22Rv1 (cell line): ENCODE results near the gene GPR179.

ENCODE experiments used
- H3K27ac ChIP-seq: fragments of 450-650 bp; 2 replicates; pipeline ENCODE4 v1.5.1; 2017
- CTCF ChIP-seq: fragments of 450-650 bp; IDR thresholded peaks from 2 replicates; pipeline ENCODE4 v1.5.1; 2017; ENCODE audit warnings: mild to moderate bottlenecking
- ZFX ChIP-seq: fragments of 450-650 bp; IDR thresholded peaks from 2 replicates; pipeline ENCODE4 v1.6.1; 2017; ENCODE audit warnings: antibody characterized with exemption, borderline replicate concordance

Gene GPR179

GRCh38 chr17:38352245-38353085 is 8.7 kb upstream of the GPR179 start:
- H3K27ac ChIP-seq: peak overlapping the region; percentile 73
- TF ChIP-seq ZFX: no peak
- TF ChIP-seq CTCF: no peak

DNA sequence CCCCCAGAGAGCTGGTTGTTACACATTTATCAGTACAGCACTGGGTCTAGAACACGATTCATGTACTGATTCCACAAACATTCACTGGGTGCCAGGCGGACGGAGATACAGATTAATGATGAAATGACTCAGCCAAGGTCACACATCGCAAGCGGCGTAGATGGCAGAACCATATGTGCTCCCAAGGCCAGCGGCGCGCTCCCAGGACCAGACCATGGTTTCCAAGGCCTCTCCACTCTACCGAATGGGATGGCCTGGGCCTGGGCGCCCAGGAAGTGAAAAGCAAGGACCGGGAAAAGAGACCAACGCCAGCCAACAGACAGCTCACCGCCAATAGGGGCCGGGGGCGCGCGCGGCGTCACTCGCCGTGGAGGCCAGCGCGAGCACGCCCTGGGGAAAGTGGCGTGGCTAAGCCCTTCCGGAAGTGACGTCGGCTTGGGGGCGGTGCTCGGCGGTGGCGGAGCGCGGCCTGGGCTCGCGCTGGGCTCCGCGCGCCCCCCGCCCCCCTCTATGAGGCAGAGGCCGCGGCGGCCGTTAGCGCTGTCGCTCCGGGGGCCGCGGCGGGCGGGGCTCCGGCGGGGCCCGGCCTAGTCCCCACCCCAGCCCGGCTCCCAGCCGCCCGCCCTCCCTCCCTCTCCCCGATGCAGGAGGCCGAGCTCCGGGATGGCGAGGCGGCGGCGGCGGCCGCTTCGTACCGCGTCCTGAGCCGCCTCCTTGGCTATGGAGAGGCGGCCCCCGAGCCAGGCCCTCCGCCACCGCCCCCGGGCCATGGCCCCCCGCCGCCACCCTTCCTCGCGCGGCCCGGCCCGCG is 7.9 kb upstream of the GPR179 start, which contains the start of gene SOCS7:
TSS of gene SOCS7 (plus strand) at position 433 of the 811 bp plus-strand sequence. CDS start at position 642, 209 bp downstream.
- TF ChIP-seq ZFX: no peak
- no peak for TF ChIP-seq CTCF
- H3K27ac ChIP-seq: peak within 1 kb of the TSS; percentile 73

DNA sequence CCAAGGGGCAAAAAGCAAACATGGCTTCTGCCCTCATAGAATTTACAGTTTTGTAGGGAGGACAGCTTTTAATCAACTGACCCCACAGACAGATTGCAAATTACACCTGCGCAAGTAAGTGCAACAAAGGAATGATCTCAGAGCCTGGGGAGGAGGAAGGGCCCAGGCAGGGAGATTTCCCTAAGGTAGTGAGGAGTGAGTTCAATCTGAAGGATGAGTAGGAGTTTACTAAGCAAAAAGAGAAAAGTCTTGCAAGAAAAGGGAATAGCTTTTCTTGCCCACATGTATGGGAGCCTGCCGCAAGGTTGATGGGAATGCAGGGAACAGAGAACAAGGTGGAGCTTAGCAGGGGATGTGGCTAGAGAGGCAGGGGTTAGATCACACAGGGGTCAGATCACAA is 6.3 kb upstream of the GPR179 start:
- TF ChIP-seq CTCF (no peak), ZFX (no peak)
- H3K27ac ChIP-seq: 0 out of 2 replicates have a peak overlapping the region, but pooled peaks have one; percentile 1

- TF ChIP-seq CTCF: peak; percentile 97
- TF ChIP-seq ZFX: no peak
- 0 out of 2 replicates have a peak overlapping the region, but pooled peaks have one; percentile 1 for H3K27ac ChIP-seq
Observed at GRCh38 chr17:38349097-38349730, 5.5 kb upstream of the GPR179 start.

DNA sequence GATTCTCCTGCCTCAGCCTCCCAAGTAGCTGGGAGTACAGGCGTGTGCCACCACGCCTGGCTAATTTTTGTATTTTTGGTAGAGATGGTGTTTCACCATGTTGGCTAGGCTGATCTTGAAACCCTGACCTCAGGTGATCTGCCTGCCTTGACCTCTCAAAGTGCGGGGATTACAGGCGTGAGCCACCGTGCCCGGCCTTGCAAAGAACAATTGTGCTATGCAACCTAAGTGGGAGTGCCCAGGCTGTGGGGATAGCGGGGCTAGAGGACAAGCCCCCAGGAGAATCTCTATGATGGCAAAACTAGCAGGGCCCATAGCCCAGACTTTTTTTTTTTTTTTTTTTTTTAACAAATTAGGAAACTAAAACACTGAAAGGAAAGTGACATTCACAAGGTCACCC is 2.0 kb upstream of the GPR179 start:
- no peak for TF ChIP-seq CTCF
- TF ChIP-seq ZFX: no peak

GRCh38 chr17:38344420-38344745 is 627 bp upstream of the GPR179 start:
- H3K27ac ChIP-seq: no peak overlapping the region
- TF ChIP-seq ZFX: no peak
- no peak for TF ChIP-seq CTCF

More for the DNA sequence above, 2.0 kb upstream of the GPR179 start:
- no peak overlapping the region for H3K27ac ChIP-seq
